Large intestine (tissue), 3 donors: ENCODE measurements around the gene ARHGAP29. TPM values are rescaled to one million over a fixed set of nuclear protein-coding genes. Genes with fewer than 3 reads are reported as not detected.

Experiments
- DNase-seq, 2 donors: peaks; one replicate each; pipeline versions ENCODE4 v3.0.0 to v3.0.0-alpha.2; 2013
- H3K27ac ChIP-seq: one replicate; pipeline ENCODE4 v1.5.1; 2013; ENCODE audit warnings: low read length
- H3K27me3 ChIP-seq: 2 replicates; pipeline ENCODE4 v1.6.1; 2013; ENCODE audit warnings: low read length; ENCODE audit not compliant: control insufficient read depth, insufficient read depth
- H3K36me3 ChIP-seq: 2 replicates; pipeline ENCODE4 v1.6.1; 2013; ENCODE audit warnings: low read length; ENCODE audit not compliant: control insufficient read depth, insufficient read depth
- H3K4me1 ChIP-seq: one replicate; pipeline ENCODE4 v1.6.1; 2013; ENCODE audit warnings: low read length; ENCODE audit not compliant: control insufficient read depth, insufficient read depth
- H3K4me3 ChIP-seq: one replicate; pipeline ENCODE4 v1.5.1; 2013; ENCODE audit warnings: low read length
- H3K9me3 ChIP-seq: one replicate; pipeline ENCODE4 v1.6.1; 2013; ENCODE audit warnings: mild to moderate bottlenecking, low read depth, low read length, moderate library complexity; ENCODE audit not compliant: control insufficient read depth
- WGBS: methylation state at CpG from one replicate; pipeline ENCODE4 v1.1.5; 2013; ENCODE audit warnings: low lambda C conversion rate; ENCODE audit not compliant: insufficient coverage; 5-methylcytosine and 5-hydroxymethylcytosine counted together
- polyA plus RNA-seq: library from polyadenylated mRNA; unstranded; fragments of 120-200 nt; gene quantifications from one replicate; pipeline ENCODE4 v1.2.1, GENCODE V29; 2013

Gene ARHGAP29
- polyA plus RNA-seq, 1 donor = 10.7 TPM

DNA sequence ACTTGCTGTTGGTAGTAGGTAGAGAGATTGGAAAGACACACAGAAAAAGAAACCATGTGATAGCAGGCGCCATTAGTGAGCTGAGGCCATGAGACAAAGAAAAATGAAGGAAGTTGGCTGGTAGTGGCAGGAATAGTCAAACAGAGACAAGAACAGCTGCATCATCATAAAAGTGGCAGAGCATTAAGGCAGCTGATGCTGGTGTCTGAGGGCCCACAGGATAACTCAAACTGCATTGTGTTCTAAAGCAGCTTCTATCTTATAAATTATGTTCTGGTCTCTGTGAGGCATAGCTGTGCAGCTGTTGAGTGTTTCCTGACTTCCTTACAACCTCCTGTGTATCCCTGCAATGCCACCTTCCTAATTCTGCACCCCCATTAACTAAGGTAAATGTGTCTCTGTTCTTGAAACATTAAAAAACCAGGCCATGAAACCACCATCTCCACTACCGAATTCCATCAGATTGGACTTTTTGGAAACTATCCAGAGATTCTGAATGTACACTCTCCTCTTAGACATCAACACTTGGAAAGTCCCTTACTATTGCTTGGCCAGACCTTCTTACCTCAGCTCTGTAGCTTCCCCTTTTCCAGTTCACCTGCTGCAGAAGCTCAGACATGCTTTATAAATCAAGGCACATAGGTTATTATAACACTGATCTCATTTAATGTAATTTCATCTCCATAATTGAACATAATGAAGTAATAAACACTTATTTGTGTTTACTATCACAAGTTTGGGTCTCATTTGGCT, 23.4 kb upstream of the ARHGAP29 start:
- Histone ChIP-seq H3K4me3 (no peak overlapping the region), H3K9me3 (no peaks in the 10 kb centered on the region), H3K27ac (no peak overlapping the region), H3K36me3 (no peaks in the 10 kb centered on the region), H3K27me3 (no peaks in the 10 kb centered on the region), H3K4me1 (no peaks in the 10 kb centered on the region)
- WGBS = 100% methylated on average over 1 of the region's 2 CpGs
- DNase-seq = no peak

DNA sequence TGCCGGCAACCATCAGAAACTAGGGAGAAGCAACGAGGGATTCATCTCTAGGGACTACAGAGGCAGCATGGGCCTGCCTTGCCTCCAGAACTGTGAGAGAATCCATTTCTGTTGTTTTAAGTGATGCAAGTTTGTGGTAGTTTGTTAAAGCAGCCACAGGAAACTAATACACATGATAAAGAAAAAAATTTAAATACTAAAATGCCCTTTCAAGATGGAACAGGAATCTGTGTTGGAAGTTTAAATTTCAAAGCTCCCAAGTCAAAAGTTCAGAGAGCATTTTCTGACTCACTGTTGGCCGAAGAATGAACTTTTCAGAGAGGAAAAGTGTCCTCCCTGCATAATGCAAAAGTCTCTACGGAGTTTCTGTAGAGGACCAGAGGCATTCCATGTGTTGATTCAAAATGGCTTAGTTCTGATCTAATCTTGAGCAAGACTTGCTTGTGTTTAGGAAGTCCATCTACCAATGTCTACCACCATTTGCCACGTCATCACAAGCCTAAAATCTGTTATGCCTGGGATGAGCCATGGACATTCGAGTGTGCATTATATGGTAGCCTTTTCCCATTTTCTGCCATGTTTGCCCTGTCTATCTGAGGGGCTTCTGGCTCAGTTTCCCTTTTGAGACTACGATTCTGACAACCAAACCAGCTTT, 22.4 kb upstream of the ARHGAP29 start:
- Histone ChIP-seq H3K4me1 (no peaks in the 10 kb centered on the region), H3K36me3 (no peaks in the 10 kb centered on the region), H3K4me3 (no peak overlapping the region), H3K27me3 (peaks cover 6% of the 10 kb centered on the region), H3K27ac (no peak overlapping the region), H3K9me3 (no peaks in the 10 kb centered on the region)
- WGBS = no CpG with 5 or more reads among the region's 7 CpGs
- DNase-seq = no peak

DNA sequence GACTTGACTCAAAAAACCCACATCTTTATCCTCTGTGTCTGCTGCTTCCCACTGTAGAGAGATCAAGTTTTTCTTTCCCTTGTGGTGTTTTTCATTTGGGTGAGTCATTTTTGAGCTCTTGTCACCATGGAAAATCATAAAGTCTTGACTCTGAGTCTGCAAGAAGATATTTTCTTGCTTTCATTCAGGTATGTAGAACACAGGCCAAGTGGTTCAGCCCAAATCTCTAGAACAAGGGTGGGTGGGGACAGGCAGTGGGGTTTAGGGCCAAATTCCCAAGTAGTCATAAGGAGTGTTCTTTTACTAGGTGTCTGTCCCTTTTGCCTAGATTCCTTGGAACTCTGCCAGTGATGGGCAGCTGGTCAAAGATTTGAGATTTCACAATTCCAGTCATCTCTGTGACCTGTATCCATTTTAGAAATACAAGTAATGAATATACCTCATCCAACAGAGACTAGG, 21.5 kb upstream of the ARHGAP29 start:
- Histone ChIP-seq H3K9me3 (no peaks in the 10 kb centered on the region), H3K36me3 (no peaks in the 10 kb centered on the region), H3K27me3 (peaks cover 6% of the 10 kb centered on the region), H3K4me1 (no peaks in the 10 kb centered on the region), H3K4me3 (no peak overlapping the region), H3K27ac (no peak overlapping the region)
- DNase-seq = no peak

- peaks cover 11% of the 10 kb centered on the region for H3K27me3 ChIP-seq
- DNase-seq = no peak
- no peak overlapping the region for H3K27ac ChIP-seq
- no peaks in the 10 kb centered on the region for H3K36me3 ChIP-seq
- no peaks in the 10 kb centered on the region for H3K9me3 ChIP-seq
- H3K4me3 ChIP-seq = no peak overlapping the region
- no peaks in the 10 kb centered on the region for H3K4me1 ChIP-seq
Observed at GRCh38 chr1:94257444-94257843, 20.1 kb upstream of the ARHGAP29 start.

GRCh38 chr1:94255476-94255875, 18.1 kb upstream of the ARHGAP29 start:
- H3K27me3 ChIP-seq = peaks cover 14% of the 10 kb centered on the region
- no peaks in the 10 kb centered on the region for H3K36me3 ChIP-seq
- H3K4me1 ChIP-seq = no peaks in the 10 kb centered on the region
- H3K9me3 ChIP-seq = no peaks in the 10 kb centered on the region
- no peak for DNase-seq
- no peak overlapping the region for H3K4me3 ChIP-seq
- H3K27ac ChIP-seq = no peak overlapping the region
- no CpG with 5 or more reads among the region's 2 CpGs for WGBS

DNA sequence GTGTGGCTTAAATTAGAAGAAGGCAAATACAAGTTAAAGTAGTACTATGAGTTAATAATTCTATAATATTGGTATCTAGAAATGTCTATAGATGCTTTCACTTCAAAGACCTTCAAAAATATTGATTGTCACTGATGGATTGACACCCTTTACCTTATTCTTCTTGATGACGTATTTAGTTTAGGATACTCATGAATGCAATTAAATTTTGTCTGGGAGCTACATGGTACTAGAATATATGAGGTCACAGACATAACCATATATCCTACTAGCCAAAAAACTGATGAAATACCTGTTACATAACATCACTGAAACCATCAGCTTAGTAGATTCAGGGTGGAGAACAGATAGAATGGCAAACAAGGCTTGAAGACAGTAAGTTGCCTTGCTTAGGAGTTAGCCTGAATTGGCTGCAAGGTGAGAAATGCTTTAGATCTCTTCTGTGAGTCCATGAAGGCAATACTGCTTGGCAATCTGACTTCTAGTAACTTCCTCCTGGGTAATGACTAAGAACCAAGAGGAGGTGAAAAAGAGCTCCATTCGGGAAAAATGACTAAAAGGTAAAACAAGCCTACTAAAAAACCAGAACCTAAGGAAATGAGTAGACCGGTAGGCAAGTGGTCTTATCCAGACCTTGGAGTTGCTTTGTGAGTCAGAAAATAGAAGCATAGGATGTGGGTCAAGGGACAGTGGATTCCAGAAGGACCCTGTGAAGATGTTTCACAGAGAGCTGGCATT, 16.9 kb upstream of the ARHGAP29 start:
- Histone ChIP-seq H3K4me1 (no peaks in the 10 kb centered on the region), H3K36me3 (no peaks in the 10 kb centered on the region), H3K27me3 (peaks cover 16% of the 10 kb centered on the region), H3K4me3 (no peak overlapping the region), H3K27ac (no peak overlapping the region), H3K9me3 (no peaks in the 10 kb centered on the region)
- 73% methylated on average over 3 of the region's 3 CpGs for whole genome bisulfite sequencing
- DNase-seq = no peak

GRCh38 chr1:94253456-94254017, 16.2 kb upstream of the ARHGAP29 start:
- H3K9me3 ChIP-seq = no peaks in the 10 kb centered on the region
- H3K27ac ChIP-seq = no peak overlapping the region
- no peaks in the 10 kb centered on the region for H3K36me3 ChIP-seq
- DNase-seq = no peak
- H3K4me1 ChIP-seq = no peaks in the 10 kb centered on the region
- peaks cover 22% of the 10 kb centered on the region for H3K27me3 ChIP-seq
- WGBS = no CpG with 5 or more reads among the region's 9 CpGs
- no peak overlapping the region for H3K4me3 ChIP-seq

GRCh38 chr1:94250341-94250740, 13.0 kb upstream of the ARHGAP29 start:
- Histone ChIP-seq H3K4me1 (peaks cover 7% of the 10 kb centered on the region), H3K27ac (no peak overlapping the region), H3K27me3 (peaks cover 40% of the 10 kb centered on the region), H3K4me3 (no peak overlapping the region), H3K9me3 (no peaks in the 10 kb centered on the region), H3K36me3 (no peaks in the 10 kb centered on the region)
- no peak for DNase-seq
- WGBS = no CpG with 5 or more reads among the region's 3 CpGs

DNA sequence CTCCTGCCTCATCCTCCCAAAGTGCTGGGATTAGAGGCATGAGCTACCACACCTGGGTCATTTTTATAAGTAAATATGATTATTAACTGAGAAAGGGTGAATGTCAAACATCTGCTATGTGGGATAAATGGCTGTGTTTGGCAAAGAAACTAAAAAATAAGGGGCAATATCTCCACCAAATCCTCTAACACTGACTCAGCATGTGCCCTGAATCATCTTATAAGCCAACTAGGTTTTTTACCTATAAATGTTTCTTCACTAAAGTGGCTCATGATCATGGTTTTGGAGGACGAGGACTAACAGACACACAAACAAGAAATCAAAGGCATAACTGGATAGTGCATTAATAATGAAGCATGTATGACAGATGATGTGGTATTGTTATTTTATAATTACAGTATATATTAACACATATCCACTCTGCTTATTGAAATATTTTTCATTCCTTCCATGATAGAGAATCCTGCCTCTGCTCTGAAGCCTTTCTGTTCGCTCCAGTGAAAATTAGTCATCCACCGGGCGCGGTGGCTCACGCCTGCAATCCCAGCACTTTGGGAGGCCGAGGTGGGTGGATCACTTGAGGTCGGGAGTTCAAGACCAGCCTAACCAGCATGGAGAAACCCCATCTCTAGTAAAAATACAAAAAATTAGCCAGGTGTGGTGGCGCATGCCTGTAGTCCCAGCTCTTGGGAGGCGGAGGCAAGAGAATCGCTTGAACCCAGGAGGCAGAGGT, 11.7 kb upstream of the ARHGAP29 start:
- WGBS = 80% methylated on average over 1 of the region's 11 CpGs
- DNase-seq = no peak
- H3K4me1 ChIP-seq = peaks cover 7% of the 10 kb centered on the region

More for the DNA sequence above, 11.7 kb upstream of the ARHGAP29 start:
- H3K9me3 ChIP-seq = no peaks in the 10 kb centered on the region
- H3K27me3 ChIP-seq = peaks cover 41% of the 10 kb centered on the region
- H3K4me3 ChIP-seq = no peak overlapping the region
- H3K27ac ChIP-seq = no peak overlapping the region
- no peaks in the 10 kb centered on the region for H3K36me3 ChIP-seq
